ENCODE data around the gene ACBD4.

ACBD4 gene

DNA sequence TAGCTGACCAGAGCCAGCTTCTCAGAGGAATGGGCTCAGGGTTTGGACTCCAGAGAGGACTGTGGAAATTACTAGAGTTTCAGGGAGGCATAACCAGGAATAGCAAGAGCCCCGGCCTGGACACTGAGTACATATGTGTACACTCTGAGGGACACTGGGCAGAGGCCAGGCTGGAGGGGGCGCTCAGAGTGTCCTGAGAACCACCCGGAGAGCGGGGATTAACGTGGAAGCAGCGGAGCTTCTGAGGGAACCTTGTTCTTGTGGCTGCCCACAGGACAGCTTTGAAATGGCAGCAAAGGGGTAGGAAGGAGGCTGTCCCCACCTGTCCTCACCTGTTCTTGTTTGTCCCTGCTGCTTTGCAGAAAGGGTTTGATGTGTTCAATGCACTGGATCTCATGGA, 31.0 kb upstream of the ACBD4 start:
- no peak for DNase-seq (ENCODE audit: low read depth)

DNA sequence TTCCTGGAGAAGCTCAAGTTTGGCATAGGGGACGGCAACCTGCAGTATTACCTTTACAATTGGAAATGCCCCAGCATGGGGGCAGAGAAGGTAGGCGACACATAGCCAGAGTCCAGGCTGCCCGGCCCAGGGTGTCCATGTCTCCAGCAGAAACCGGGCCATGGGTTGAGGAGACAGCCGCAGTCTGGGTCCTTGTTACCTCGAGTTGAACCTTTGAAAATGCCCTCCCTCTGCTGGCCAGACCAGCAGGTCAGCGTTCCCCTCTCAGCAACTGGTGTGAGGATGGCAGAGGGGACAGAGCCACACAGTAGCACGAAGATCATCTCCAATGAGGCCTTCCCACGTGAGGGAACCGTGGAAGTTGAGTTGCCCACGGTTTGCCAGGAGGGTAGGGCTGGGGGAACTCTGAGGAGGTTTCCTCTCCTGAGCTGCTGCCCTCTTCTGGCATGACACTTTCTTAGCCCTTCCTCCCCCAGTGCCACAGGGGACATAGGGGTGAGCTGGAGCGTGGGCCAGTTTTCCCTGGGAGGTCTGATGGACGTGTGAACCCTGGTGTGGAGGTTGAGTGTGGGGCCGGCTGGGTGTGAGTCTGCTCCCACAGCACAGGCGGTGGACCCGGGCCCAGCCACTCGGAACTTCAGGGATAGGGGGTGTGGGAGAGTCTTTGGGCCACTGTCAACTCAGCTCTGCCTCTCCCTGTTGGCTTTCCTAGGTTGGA, 30.4 kb upstream of the ACBD4 start:
- DNase-seq (ENCODE audit: low read depth): no peak

DNA sequence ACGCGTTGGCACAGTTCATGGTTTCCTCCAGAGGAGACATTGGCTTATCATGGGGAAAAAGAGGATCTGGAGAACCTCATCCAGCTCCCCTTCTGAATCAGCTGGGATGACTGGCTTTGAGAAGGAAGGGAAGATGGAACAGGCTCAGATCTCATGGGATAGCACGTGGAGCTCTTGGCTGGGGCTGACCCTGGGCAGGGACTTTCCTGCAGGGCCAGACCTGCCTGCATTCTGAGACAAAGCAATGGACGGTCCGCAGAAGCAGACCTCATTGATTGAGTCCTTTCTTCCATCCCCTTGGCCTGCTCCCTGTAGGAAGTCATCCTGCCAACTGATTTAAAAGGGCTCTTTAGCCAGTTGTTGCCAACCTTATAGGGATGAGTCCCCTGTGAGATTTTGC, 29.4 kb upstream of the ACBD4 start:
- no peak for DNase-seq (ENCODE audit: low read depth)

DNA sequence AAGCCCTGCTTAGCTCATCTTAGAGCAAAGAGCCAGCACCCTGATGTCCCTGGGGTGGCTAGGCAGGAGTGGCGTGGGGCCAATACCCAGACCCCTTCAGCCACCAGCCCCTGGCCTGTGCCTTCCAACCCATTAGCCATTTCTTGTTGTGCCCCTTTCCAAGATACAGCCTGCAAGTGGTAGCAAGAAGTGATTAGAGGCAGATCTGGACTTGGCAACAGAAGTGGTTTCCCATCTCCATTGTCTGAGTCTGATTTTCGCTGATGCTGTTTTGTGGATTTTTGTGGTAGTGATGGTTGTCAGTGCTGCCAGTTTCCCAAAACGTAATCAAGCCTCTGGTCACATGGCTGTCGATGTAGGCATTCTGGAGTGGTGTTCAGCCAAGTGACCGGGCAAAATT, 28.9 kb upstream of the ACBD4 start:
- peak; percentile 34 for DNase-seq (ENCODE audit: low read depth)

DNA sequence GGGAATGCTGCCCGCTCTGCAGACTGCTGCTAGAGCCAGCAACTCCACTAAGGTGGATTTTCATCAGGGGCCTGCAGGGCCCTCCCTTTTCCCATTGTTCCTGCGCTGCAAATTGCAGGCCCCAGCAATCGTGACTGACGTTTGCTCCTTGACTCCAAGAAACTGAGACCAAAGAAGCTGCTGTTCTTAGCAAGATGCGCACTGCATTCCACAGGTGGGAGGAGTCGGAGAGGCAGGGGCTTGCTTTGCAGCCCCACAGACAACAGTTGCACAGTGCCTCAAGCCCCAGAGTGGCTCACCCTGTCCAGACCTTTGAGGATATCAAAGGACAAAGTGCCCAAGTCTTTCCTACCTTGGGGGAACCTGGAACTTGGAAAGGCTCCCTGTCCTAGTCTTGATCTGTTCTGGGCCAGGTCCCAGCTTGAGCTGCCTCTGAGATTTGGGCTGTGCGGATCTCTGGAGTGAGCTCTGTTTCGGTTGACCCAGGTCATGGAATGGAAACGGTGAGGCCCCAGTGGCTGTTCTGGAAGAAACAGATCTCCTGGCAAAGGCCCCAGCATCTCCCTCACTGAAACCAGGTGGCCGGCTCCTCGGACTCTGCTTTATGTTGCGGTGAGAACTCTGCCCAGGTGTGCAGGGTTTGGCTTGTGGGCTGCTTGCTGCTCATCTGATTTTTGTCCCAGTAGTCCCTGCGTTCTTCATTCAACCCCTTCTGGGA, 28.0 kb upstream of the ACBD4 start:
- no peak for DNase-seq (ENCODE audit: low read depth)

DNA sequence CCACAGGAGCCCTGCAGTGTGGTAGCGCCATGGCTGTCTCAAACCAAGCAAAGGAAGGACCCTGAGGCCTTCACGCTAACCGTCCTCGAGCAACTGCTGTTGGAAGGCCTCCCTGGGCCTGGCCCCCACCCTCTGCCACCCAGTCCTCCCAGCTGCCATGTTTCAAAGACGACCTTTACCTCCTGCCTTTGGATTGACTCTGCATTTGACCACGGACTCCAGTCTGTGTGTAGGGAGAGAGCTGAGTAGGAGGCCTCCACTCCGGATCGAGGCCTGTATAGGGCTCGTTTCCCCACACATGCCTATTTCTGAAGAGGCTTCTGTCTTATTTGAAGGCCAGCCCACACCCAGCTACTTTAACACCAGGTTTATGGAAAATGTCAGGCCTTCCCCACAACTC, 27.4 kb upstream of the ACBD4 start:
- DNase-seq (ENCODE audit: low read depth): no peak

DNA sequence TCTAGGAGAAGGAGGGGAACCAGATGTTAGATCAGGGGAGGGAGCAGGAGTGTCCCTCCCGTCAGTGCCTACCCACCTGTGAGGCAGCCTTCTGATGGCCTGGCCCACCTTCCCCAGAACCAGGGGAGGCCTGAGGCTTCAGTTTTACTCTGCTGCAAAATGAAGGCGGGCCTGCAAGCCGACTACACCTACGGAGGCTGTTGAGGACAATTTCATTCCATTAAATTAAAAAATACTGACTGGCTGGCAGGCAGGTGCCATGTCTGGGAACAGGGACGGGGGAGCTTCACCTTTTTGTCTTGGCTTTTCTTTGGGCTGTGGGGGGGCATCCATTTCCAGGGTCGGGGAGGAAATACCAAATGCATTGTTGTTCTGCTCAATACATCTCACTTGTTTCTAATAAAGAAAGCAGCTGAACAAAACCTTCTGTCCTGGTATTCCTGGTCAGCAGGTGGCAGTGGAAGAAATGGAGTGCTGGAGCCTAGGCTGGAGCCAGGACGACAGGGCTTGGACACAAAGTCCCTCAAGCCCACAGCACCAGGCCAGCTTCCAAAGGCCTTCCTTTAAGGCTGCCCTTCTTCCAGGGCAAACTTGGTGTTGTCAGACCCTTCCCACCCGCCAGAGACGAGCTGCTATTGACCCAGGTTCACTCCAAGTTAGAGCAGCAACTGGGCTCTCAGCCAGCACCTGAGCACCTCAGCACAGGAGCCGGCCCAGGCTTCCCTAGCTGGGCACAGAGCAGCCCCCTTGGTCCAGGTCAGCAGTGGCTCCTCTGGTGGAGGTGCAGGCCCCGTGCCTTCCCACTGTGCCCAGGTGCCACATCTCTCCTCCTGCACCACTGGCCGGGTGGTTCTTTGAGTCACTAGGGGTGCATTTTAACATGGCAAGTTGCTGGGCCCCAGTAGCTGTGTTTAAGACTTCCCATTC, 26.6 kb upstream of the ACBD4 start:
- DNase-seq (ENCODE audit: low read depth): no peak

DNA sequence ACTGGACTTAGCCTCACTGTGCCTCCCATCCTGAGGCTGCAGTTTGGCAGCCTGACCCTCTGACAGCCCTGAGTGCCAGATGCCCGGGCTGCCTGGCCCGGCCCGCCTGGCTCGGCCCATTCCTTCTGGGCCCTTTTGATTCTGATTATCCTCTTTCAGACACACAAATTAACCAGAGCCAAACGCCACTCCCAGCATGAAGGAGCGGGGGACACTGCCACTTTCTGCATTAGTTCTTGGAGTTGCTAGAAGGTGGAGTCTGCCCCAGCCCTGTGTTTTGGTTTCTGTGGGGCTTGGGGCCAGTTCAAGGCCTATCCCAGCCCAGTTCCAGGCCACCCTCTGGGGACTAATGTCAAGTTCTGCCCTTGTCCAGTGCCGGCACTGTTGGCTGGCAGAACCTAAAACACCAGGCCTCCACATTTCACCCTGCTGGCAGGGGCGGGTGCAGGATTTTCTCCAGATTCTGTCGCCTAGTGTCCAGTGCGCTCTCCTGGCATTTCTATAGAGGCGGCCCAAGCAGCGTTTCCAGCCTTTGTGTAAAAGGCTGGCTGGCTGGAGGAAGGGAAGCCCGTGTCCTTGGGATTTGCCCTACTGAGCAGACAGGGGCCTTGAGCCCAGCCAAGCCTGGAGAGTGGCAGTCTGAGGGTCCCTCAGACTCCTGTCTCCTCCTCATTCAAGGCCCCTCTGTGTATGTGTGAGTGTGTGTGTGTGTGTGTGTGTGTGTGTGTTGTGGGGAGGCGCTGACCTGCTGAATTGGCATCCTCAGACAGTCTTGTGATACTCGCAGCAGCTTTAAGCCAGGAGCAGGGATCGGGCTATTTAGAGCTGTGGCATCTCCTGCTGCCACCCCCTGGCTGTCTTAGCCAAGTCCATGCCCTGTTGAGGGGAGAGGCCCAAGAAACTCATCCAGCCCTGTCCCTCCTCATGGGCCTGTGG, 24.5 kb upstream of the ACBD4 start:
- peak; percentile 76 for DNase-seq (ENCODE audit: low read depth)

DNA sequence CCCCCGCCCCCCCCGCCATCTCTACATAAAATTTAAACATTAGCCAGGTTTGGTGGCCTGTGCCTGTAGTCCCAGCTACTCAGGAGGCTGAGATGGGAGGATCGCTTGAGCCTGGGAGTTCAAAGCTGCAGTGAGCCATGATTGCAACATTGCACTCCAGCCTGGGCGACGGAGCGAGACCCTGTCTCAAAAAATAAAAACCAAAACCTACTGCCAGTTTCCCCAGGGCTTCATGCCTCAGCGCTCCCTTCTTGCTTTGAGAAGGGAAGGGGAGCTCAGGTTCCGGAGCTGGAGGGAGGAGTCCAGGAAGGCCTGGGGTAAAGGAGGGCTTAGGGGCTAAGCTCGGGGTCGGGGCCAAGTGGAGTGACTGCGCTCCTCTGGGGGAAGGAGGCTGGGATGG, 23.6 kb upstream of the ACBD4 start:
- no peak for DNase-seq (ENCODE audit: low read depth)

DNA sequence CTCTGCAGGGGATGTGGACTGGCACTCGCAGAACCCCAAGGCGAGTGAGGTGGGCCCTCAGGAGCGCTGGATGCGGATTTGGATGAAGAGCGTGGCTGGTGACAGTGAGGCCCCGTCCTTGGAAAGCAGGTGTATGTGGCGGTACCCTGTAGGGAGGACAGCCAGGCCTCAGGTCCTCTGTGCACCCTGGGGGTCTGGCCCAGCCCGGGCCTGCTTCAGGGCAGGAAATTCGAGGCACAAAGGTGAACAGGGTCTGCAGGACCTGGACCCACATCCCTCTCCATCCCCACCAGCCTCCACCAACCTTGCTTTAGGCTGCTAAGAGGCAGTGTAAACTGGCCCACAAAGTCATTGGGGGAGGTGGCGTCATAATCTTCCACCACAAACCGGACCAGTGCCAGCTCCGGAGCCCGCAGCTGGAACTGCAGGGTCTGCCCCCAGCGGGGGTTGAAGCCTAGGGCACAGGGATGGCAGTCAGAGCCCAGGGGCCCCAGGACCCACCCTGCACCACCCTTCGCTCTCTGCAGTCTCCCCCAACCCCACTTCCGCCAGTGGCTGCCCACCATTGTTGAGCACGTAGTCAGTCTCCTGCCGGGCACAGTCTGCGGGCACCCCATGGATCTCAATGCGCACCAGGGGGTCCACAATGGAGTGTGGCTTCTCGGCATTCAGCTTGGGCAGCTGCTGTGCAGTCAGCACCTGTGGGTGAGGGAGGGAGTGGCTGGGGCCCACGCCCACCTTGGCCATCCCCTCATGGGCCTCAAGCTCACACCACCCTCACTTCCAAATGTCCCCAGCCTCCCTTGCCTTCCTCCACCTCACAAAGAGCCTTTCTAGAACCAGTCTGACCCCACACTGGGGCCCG, 22.7 kb upstream of the ACBD4 start:
- no peak for DNase-seq (ENCODE audit: low read depth)

DNA sequence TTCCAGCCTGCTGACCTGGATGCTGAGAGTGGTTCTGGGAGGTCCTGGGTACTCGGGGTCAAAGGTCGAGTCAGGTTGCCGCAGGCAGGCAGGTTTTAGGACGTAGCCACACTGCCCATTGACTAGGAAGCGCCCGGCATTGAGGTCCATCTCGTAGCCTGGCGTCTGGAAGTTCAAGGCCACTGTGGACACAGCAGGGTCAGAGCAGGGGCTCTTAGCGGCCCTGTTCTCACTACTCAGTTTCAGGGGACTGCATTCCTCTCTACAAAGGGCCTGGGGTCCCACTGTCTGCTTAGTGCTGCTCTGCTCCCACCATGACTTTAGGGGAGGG, 22.1 kb upstream of the ACBD4 start:
- DNase-seq (ENCODE audit: low read depth): no peak

DNA sequence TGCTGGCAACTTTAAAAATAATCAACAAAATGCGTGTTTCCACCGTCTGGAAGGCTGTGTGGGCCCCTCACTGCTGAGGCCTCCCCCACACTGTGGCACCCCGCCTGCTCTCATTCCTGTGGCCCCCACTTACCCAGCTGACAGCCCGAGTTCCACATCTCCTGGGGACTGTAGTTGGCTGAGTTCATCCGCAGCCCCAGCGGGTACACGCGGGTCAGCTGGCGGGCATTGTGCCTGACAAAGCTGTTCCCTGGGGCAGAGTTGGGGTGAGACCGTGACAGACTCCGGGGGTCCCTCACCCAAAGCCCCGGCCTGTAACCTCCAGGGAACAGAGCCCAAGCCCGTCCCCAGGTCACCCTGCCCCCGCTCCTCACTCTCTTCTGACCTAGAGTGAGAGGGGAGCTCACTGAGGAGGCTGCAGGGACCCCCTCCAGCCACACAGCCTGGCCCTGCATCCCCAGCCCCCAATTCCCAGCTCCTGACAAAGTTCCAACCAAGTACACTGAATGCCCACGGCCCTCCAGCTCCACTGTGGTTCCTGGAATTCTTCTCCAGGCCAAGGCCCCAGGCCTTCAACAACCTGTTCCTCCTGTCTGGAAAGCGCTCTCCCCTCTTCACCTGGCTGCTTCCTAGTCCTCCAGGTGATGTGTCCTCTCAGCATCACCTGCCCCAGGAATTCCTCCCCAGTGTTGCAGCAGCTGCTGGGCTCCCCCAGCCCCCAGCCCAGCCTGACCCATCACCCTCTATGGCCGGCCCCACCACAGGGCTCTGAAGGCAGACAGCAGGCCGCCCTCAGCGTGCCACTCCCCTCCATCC, 21.2 kb upstream of the ACBD4 start:
- no peak for DNase-seq (ENCODE audit: low read depth)

DNA sequence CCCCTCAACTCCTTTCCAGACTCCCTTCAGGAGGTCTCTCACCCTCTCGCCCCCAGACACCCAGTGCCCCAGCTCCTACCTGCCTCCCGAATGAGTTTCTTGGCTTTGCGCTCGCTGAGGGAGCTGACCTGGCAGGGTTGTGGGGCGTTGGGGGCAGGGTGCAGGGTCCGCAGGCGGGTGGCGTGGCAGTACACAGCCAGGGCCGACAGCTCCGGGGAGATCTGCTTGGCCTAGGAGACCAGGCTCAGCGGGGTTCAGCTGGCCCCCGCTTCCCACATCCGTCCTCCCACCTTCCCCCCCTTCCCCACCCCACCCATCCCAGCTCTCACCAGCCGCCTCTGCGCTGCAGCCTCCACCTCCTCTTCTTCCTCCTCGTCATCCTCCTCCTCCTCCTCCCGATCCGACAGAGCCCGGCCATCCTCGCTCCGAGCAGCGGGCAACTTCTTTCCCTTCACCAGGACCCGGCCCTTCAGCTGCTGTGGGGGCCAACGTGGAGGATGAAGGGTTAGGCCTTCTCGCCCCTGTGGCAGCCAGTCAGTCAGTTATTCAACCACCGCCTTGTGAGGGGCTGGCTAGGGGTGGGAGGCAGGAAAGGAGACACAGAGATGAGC, 20.4 kb upstream of the ACBD4 start:
- DNase-seq (ENCODE audit: low read depth): no peak

DNA sequence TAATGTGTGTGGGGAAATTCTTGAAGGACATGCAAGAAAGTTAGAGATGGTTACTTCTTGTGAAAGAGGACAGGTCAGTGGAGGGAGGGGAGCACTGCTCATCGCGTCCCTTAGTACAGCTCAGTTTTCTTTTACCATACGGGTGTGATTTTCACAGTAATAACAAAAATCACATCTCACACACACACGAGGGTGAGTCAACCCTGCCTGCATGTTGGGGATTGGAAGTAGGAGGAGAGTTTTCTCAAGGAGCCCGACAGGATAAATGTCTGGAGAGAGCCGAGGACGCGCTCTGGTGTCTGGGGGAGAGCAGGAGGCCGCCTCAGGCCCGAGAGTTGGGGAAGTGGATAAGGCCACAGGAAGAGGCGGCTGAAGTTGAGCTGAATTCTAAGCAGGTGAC, 19.6 kb upstream of the ACBD4 start:
- no peak for DNase-seq (ENCODE audit: low read depth)

DNA sequence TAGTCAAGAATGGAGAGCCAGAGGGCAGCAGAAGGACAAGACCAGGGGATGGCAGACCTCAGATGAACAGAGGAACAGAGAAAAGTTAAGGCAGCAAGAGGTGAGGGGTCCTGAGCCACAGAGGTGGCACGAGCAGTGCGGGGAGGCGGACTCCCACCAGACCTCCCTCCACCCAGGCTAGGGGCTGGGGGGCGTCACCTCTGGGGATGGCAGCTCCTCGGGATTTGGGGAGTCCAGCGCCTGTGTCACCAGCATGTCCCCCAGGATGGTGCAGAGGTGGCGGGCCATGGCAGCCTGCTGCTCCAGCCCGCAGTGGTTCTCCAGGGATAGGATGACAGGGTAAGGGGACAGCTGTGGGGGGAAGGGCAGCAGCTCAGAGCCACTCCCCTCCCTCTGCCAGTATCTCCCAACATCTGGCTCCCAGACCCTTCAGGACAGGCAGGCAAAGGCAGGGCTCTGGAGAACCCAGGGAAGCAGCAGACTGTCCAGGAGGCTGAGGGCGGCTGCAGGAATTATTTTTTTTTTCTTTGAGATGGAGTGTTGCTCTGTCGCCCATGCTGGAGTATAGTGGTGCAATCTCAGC, 19.0 kb upstream of the ACBD4 start:
- DNase-seq (ENCODE audit: low read depth): no peak

DNA sequence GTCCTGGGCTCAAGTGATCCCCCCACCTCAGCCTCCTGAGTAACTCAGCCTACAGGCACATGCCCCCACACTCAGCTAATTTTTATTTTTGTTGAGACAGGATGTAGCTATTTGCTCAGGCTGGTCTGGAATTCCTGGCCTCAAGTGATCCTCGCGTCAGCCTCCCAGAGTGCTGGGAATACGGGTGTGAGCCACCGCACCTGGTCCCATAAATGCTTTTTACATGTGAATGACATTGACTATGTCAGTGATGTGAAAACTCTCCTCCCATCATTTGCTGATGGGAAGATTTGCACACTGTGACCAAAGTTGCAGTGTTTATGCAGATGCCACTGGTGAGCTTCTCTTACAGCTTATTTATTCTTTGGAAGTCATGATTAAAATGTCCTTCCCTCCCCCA, 18.2 kb upstream of the ACBD4 start:
- no peak for DNase-seq (ENCODE audit: low read depth)

DNA sequence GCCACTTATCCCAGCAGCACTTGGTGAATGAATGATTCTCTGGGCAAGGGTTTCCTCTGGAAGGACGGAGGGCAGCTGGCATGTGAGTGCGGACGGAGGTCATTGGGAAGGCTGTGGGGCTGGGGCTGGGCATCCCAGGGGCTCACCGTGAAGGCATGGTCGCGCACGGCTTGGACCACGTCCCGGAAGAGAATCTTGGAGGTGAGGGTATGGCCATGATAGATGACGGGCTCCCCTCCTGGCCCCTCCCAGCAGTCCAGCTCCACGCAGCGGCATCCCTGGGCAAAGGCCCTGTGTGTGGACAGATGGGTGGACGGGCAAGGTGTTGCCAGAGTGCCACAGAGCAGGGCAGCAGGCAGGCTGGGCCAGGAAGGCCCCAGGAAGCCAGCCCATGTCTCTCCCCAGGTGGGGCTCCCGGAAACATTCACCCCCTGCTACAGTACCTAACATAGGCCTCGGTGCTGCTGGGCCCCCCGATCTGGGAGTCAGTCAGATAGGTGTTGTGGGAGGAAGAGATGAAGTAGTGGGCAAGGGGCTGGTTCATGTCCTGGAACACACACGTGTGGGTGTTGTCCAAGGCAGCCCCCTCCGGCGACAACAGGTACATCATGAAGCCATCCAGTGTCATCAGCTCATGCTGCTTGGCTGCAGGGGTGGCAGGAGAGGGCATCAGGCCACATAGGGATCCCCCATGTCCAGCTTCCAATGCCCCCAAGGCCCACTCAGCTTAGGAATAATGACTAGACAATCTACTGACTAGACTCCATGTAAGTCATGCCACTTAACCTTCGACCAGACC, 17.4 kb upstream of the ACBD4 start:
- DNase-seq (ENCODE audit: low read depth): no peak

DNA sequence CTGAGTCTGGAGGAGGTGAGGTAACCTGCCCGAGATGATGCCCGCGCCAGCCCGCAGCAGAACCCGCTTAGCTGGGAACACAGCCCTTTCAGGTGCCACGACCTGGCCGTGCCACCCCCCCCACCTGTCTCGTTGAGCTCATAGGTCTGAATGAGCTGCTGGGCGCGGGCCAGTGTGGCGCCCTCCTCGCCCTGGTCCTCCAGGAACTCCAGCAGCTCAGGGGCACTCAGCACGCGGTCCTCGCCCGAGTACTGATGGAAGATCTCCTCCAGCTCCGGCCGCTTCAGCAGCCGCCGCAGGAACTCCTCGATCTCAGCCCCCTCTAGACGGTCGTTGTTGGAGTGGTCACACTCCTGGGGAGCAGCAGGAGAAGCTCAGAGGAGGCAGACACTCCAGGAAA, 16.8 kb upstream of the ACBD4 start:
- no peak for DNase-seq (ENCODE audit: low read depth)

Data from fibroblast of gingiva (primary cell).